GM12878 (cell line): ENCODE data around the gene CAPSL. TPM values are rescaled to one million over a fixed set of nuclear protein-coding genes. Genes with fewer than 3 reads are reported as not detected.

Source experiments
- ATAC-seq: fragments of 200-7000 bp; cut with Tn5 transposase; 3 replicates; pipeline ENCODE4 v1.9.1; 2020; ENCODE audit warnings: mild to moderate bottlenecking, moderate library complexity
- BruUV-seq: library from RNA; stranded (reverse); fragments of 400-500 nt; replicated peaks from 2 replicates; lab custom pipeline; 2021; lab: Mats Ljungman, UMichigan
- CTCF ChIA-PET: fragments of 300-600 bp; sonication (Branson Sonifier 250); formaldehyde crosslinking; extraction: SDS; loops from one replicate; lab custom pipeline; 2021; ENCODE audit warnings: inconsistent platforms; lab: Yijun Ruan, JAX
- POLR2A ChIA-PET: fragments of 350-600 bp; formaldehyde crosslinking; extraction: SDS; loops from one replicate; lab custom pipeline; 2021; ENCODE audit warnings: inconsistent platforms; lab: Charles Lee
- RAD21 ChIA-PET: fragments of 300-600 bp; sonication (Branson Sonifier 250); formaldehyde crosslinking; loops from one replicate; lab custom pipeline; 2023; ENCODE audit warnings: antibody characterized with exemption; ENCODE audit not compliant: unreplicated experiment; lab: Charles Lee
- SMC1A ChIA-PET: fragments of 300-600 bp; sonication (Branson Sonifier 250); formaldehyde crosslinking; loops from one replicate; lab custom pipeline; 2023; ENCODE audit not compliant: unreplicated experiment, uncharacterized antibody; lab: Charles Lee
- DNase-seq: peaks from one replicate; pipeline ENCODE4 v3.0.0-alpha.2; 2011; ENCODE audit warnings: low read depth, low spot score
- FAIRE-seq: peaks from 3 replicates; lab custom pipeline; 2011; peaks lifted over from hg19 to GRCh38; lab: Jason Lieb, UNC
- H2AFZ ChIP-seq: 2 replicates; pipeline ENCODE4 v1.6.0; 2011; ENCODE audit warnings: low read depth, low read length, control low read depth; ENCODE audit not compliant: control insufficient read depth
- H3K27ac ChIP-seq: 2 replicates; pipeline ENCODE4 v1.5.1; 2011; ENCODE audit warnings: control low read depth; ENCODE audit not compliant: control insufficient read depth, insufficient read depth
- H3K27me3 ChIP-seq, 2 experiments: replicated peaks in 1 of 2; 2 replicates each; pipeline versions ENCODE4 v1.6.0 to v1.6.1; 2011; ENCODE audit warnings: low read length in 1 of 2; ENCODE audit not compliant: control insufficient read depth in 2 of 2, insufficient read depth in 2 of 2
- H3K36me3 ChIP-seq, 2 experiments: 2 replicates each; pipeline ENCODE4 v1.5.1; 2011; ENCODE audit warnings: low read length in 1 of 2; ENCODE audit not compliant: control insufficient read depth in 2 of 2, insufficient read depth in 2 of 2
- H3K4me1 ChIP-seq: 2 replicates; pipeline ENCODE4 v1.6.1; 2011; ENCODE audit warnings: mild to moderate bottlenecking, low read length, moderate library complexity, mixed read lengths; ENCODE audit not compliant: control insufficient read depth, insufficient read depth
- H3K4me2 ChIP-seq: 2 replicates; pipeline ENCODE4 v1.6.0; 2011; ENCODE audit warnings: control low read depth; ENCODE audit not compliant: control insufficient read depth, insufficient read depth
- H3K4me3 ChIP-seq: fragments of 200-600 bp; sonication (generic); 2 replicates; pipeline ENCODE4 v1.5.1; 2016
- H3K79me2 ChIP-seq: 2 replicates; pipeline ENCODE4 v1.6.0; 2011; ENCODE audit warnings: low read length; ENCODE audit not compliant: control insufficient read depth, insufficient read depth
- H3K9ac ChIP-seq: 2 replicates; pipeline ENCODE4 v1.8.0; 2011; ENCODE audit warnings: low read length, control low read depth, mixed read lengths; ENCODE audit not compliant: control insufficient read depth, insufficient read depth
- H3K9me3 ChIP-seq: replicated peaks from 3 replicates; pipeline ENCODE4 v1.5.1; 2011; ENCODE audit warnings: mild to moderate bottlenecking, low read length; ENCODE audit not compliant: control insufficient read depth, insufficient read depth
- H4K20me1 ChIP-seq: 2 replicates; pipeline ENCODE4 v1.6.0; 2011; ENCODE audit not compliant: control insufficient read depth, insufficient read depth
- BACH1 ChIP-seq: fragments of 450-650 bp; IDR thresholded peaks from 2 replicates; pipeline ENCODE4 v1.6.1; 2017; ENCODE audit warnings: mild to moderate bottlenecking, borderline replicate concordance
- EED ChIP-seq: sonication (generic); IDR thresholded peaks from 2 replicates; pipeline ENCODE4 v1.6.1; 2016; ENCODE audit warnings: antibody characterized with exemption, low read depth
- EZH2 ChIP-seq: IDR thresholded peaks from 2 replicates; pipeline ENCODE4 v1.6.1; 2012; ENCODE audit warnings: low read depth, mild to moderate bottlenecking, control low read depth, inconsistent platforms, low read length, borderline replicate concordance; ENCODE audit not compliant: control insufficient read depth
- IKZF1 ChIP-seq: fragments of 450-650 bp; conservative IDR thresholded peaks from 2 replicates; pipeline ENCODE4 v1.6.1; 2017; ENCODE audit warnings: antibody characterized with exemption, mild to moderate bottlenecking
- MXI1 ChIP-seq: fragments of 150-350 bp; IDR thresholded peaks from 2 replicates; pipeline ENCODE4 v1.6.1; 2011; ENCODE audit warnings: low read depth, mild to moderate bottlenecking, inconsistent platforms, low read length, improper control_type of control experiment
- NBN ChIP-seq: fragments of 450-650 bp; IDR thresholded peaks from 2 replicates; pipeline ENCODE4 v1.6.1; 2016
- TAF1 ChIP-seq: IDR thresholded peaks from 2 replicates; pipeline ENCODE4 v1.6.1; 2011; ENCODE audit warnings: mild to moderate bottlenecking, low read depth, low read length, borderline replicate concordance
- ZBED1 ChIP-seq: IDR thresholded peaks from 2 replicates; pipeline ENCODE4 v1.6.1; 2016; ENCODE audit warnings: borderline replicate concordance
- whole genome bisulfite sequencing: methylation state at CpG from one replicate; pipeline ENCODE4 v1.1.6; 2016; ENCODE audit warnings: low lambda C conversion rate; ENCODE audit not compliant: insufficient replicate concordance, insufficient coverage; ENCODE audit errors: missing lambda C conversion rate; 5-methylcytosine and 5-hydroxymethylcytosine counted together
- in situ Hi-C: fragments of 300-500 bp; cut with MboI; formaldehyde crosslinking; loops from 9 replicates; pipeline ENCODE4 v1.14.3; 2018; ENCODE audit warnings: mixed read lengths
- intact Hi-C: fragments of 100-400 bp; cut with micrococcal nuclease; formaldehyde crosslinking; loops from one replicate; pipeline ENCODE4 v1.14.2; 2022; ENCODE audit not compliant: unreplicated experiment
- polyA plus RNA-seq, 11 experiments: library from polyadenylated mRNA; depleted of rRNA in 4 of 11; unstranded in 6 of 11; stranded (reverse) in 5 of 11; fragments of >200 nt; fragmentation: Nextera tagmentation in 4 of 11; fragmentation: Illumina TruSeq in 1 of 11; extraction: Ambion mirVana in 4 of 11; extraction: Trizol in 1 of 11; gene quantifications; 1 replicate in 1 of 11; 2 replicates in 10 of 11; pipeline versions ENCODE4 v1.2.1 to v1.2.3, GENCODE V29; 2011 to 2016; ENCODE audit warnings: inconsistent platforms in 2 of 11, missing spikeins in 2 of 11, low read depth in 1 of 11
- total RNA-seq, 4 experiments: library from RNA; depleted of rRNA in 3 of 4; stranded (reverse); fragments of >200 nt in 3 of 4; fragmentation: Illumina TruSeq in 1 of 4; extraction: Trizol in 1 of 4; gene quantifications; 2 replicates each; pipeline versions ENCODE4 v1.2.1 to v1.2.3, GENCODE V29; 2013 to 2021
- TF ChIP-seq, protein P1 (sequence below): fragments of 450-650 bp; IDR thresholded peaks from 2 replicates; pipeline ENCODE4 v1.6.1; 2017; ENCODE audit warnings: mild to moderate bottlenecking, moderate library complexity

The CAPSL gene
- total and polyA plus RNA-seq, 10 of the 15 experiments (the other 5 are each of a cell fraction or from before 2014, with no cell fraction given): 0.19 to 0.57 (median 0.20) TPM; not detected in 7

DNA sequence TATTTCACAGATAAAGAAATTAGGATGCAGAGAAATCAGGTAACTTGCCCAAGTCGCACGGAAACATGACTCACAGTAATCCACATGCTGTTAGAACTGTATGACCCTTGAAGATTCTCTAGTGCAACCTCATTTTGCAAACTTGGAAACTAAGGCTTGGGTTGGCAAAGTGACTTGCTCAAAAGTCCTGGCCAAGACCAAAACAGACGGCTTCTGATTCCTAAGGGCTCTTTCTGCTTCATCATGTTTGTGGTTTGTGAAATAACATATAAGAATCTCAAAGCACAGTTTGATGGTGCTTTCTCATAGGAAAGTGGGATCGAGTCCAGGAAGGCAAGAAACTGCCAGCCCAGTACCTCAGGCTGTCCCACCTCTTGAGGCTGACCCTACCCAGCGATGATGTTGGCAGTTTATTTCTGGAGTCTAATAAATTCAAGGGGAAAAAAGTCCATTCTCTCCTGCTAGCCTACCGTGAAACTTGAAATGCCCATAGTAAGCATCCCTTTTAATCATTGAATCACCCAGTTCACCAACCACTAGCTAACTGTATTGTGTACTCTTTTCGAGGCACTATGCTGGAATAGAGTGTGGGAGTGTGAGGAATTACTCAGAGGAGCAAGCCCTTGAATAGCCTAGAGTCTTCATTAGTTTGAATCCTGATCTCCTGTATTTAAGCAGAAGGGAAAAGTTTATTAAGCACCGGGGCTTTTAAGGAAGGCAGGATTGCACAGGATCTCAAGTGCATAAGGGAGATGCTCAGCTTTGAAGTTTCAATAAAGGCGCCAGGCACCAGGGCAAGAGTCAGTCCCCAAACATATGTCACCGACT, 14.1 kb downstream of the CAPSL start:
- ChIA-PET SMC1A (interaction anchor here (0.7 to 13.1 kb wide), 24 partner anchors 18 to 488 kb away, joined by 3 to 276 read pairs (median 4); no protein-coding TSS in a partner anchor), POLR2A (interaction anchor here (0.5 kb wide), 1 partner anchor 450 kb away, joined by 5 read pairs; no protein-coding TSS in a partner anchor), RAD21 (interaction anchor here (0.8 to 5.6 kb wide), 32 partner anchors 17 to 711 kb away, joined by 3 to 128 read pairs (median 5); partner anchors contain the start of genes IL7R, PRLR and SPEF2), CTCF (interaction anchor here (0.6 to 16.3 kb wide), 44 partner anchors 9 to 922 kb away, joined by 3 to 359 read pairs (median 5); partner anchors contain the start of gene PRLR)
- peaks cover 4% of the 10 kb centered on the region; the same call in 2 of the 3 replicates for H3K9me3 ChIP-seq
- H3K27ac ChIP-seq: no peak overlapping the region
- 58% methylated on average over 10 of the region's 10 CpGs for WGBS
- no peak overlapping the region; the same call in 1 of the 2 replicates for H2AFZ ChIP-seq
- no peaks in the 10 kb centered on the region for H4K20me1 ChIP-seq
- intact Hi-C loops: loop anchor here (2.0 to 10.0 kb wide), 3 partner anchors 72 to 836 kb away; no protein-coding TSS in a partner anchor
- in situ Hi-C loops: loop anchor here (5.0 kb wide), 3 partner anchors 147 to 832 kb away; no protein-coding TSS in a partner anchor
- BruUV-seq: no TSS peak
- DNase-seq: no peak
- H3K27me3 ChIP-seq: peaks cover 0 to 3% of the 10 kb centered on the region in 2 experiments; a peak in 2 of 4 replicates
- no peak for TF ChIP-seq NBN
- no peak for TF ChIP-seq TAF1
- TF ChIP-seq, protein P1, sequence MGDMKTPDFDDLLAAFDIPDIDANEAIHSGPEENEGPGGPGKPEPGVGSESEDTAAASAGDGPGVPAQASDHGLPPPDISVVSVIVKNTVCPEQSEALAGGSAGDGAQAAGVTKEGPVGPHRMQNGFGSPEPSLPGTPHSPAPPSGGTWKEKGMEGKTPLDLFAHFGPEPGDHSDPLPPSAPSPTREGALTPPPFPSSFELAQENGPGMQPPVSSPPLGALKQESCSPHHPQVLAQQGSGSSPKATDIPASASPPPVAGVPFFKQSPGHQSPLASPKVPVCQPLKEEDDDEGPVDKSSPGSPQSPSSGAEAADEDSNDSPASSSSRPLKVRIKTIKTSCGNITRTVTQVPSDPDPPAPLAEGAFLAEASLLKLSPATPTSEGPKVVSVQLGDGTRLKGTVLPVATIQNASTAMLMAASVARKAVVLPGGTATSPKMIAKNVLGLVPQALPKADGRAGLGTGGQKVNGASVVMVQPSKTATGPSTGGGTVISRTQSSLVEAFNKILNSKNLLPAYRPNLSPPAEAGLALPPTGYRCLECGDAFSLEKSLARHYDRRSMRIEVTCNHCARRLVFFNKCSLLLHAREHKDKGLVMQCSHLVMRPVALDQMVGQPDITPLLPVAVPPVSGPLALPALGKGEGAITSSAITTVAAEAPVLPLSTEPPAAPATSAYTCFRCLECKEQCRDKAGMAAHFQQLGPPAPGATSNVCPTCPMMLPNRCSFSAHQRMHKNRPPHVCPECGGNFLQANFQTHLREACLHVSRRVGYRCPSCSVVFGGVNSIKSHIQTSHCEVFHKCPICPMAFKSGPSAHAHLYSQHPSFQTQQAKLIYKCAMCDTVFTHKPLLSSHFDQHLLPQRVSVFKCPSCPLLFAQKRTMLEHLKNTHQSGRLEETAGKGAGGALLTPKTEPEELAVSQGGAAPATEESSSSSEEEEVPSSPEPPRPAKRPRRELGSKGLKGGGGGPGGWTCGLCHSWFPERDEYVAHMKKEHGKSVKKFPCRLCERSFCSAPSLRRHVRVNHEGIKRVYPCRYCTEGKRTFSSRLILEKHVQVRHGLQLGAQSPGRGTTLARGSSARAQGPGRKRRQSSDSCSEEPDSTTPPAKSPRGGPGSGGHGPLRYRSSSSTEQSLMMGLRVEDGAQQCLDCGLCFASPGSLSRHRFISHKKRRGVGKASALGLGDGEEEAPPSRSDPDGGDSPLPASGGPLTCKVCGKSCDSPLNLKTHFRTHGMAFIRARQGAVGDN: no peak
- no peak for TF ChIP-seq EZH2
- TF ChIP-seq IKZF1: no peak
- TF ChIP-seq ZBED1: no peak
- no peak for TF ChIP-seq MXI1
- TF ChIP-seq EED: no peak
- no peak for TF ChIP-seq BACH1
- TF ChIP-seq, all 136 proteins: peak for 0
- Histone ChIP-seq H3K4me2 (no peak overlapping the region), H3K9ac (no peak overlapping the region), H3K4me3 (no peak overlapping the region), H3K36me3 (no peaks in the 10 kb centered on the region), H3K79me2 (no peaks in the 10 kb centered on the region), H3K4me1 (peaks cover 4% of the 10 kb centered on the region; the same call in 1 of the 2 replicates)
- ATAC-seq (no peak), FAIRE-seq (no peak)
